Neural progenitor cell (in vitro differentiated cells): Measurements from ENCODE around the gene INTS11.

ENCODE experiments used
- CTCF ChIP-seq: fragments of 200-600 bp; sonication (generic); IDR thresholded peaks from 2 replicates; pipeline ENCODE4 v1.5.1; 2017; ENCODE audit warnings: antibody characterized with exemption, mild to moderate bottlenecking
- EZH2 ChIP-seq: fragments of 200-600 bp; sonication (generic); IDR thresholded peaks from 2 replicates; pipeline ENCODE4 v1.6.1; 2017; ENCODE audit warnings: antibody characterized with exemption, mild to moderate bottlenecking, moderate library complexity

GRCh38 chr1:1340185-1340584, 15.7 kb upstream of the INTS11 start:
- TF ChIP-seq CTCF = no peak
- TF ChIP-seq EZH2 = no peak
